Measurements from ENCODE around the gene SPATA32.

Gene SPATA32

DNA sequence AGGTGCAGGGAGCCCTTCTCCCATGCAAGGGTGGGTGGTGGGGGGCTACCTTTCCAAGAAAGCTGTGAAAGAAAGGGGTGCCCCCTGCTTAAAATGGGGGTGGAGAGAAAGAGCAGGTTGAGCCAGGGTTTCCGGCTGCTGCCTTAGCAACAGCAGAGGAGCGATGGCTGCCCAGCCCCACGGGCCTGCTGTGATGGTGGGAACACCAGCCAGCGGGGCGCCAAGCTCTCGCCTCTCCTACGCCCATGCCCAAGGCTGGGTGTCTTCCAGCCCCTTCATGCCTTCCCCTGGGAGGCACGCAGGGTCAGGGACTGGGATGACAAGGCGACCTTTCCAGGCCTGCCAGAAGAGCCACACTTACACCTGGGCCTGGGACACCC lies 37.2 kb downstream of the SPATA32 start:
- Histone ChIP-seq H3K4me1 (ENCODE audit: insufficient read depth, low read length) (peaks cover 87% of the 10 kb centered on the region), H3K79me2 (ENCODE audit: insufficient read depth, low read length) (peaks cover 94% of the 10 kb centered on the region), H3K27ac (ENCODE audit: low read length) (peak overlapping the region; percentile 95)

DNA sequence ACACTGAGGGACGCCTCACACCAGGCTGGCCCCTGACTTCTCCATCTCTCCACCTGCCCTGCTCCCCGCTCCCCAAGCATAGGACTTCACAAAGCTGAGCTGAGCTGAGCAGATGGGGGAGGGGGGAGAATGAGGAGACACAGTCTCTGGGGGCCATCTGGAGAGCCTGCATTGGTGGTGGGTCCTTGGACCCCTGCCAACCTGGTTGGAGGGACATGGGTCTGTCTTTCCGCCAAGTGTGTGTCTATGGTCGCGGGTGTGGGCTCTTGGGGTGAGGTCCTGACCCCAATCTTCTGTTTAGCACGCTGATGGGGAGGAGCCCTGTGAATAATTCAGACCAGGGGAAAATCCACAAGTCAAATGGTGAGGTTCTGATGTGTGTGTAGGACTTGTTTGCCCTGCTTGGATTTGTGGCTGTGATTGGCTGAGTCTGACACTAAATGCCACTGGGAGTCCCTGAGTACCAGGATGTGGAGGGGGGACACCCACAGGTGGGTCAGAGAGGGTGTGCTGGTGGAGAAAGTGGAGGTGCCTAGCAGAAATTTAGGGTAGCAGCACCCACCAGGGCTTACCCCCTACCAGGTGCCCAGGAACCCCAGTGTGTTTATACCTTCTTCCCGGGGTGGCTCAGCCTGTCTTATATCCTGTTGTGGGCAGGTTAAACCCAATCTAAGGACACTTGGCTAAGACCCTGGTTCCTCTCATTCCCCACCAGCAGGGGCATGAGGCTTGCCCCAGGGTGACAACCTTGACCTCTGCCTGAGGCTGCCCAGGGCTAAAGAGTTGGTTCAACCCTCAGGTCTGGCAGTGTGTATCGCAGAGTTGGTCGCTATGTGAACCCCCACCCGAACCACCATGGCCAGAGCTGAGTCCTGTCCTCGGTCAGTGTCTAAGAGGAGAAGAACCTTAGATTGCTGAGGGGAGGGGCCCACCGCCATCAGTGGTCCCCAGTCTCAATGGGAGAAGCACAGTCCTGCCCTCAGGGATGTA lies 38.1 kb downstream of the SPATA32 start:
- no peak for ATAC-seq (ENCODE audit: insufficient read depth, low read depth)
- Histone ChIP-seq H3K9ac (ENCODE audit: low read depth, low read length) (peak overlapping the region; percentile 93), H3K9me3 (ENCODE audit: insufficient read depth, low read length, severe bottlenecking) (no peaks in the 10 kb centered on the region), H3K36me3 (ENCODE audit: insufficient read depth, low read length) (peaks cover 17% of the 10 kb centered on the region; the same call in 1 of the 2 replicates), H2AFZ (ENCODE audit: low read depth, low read length) (no peak overlapping the region), H3K4me3 (ENCODE audit: low read depth in 1 of 2, low read length in 2 of 2) (peak overlapping the region; percentile 69 to 73; a peak in 3 of 4 replicates), H3K4me1 (ENCODE audit: insufficient read depth, low read length) (peaks cover 86% of the 10 kb centered on the region), H4K20me1 (ENCODE audit: insufficient read depth, low read length) (peaks cover 16% of the 10 kb centered on the region), H3K27ac (ENCODE audit: low read length) (peak overlapping the region; percentile 95), H3K27me3 (ENCODE audit: insufficient read depth, low read length, poor library complexity) (no peaks in the 10 kb centered on the region), H3K79me2 (ENCODE audit: insufficient read depth, low read length) (peaks cover 85% of the 10 kb centered on the region), H3K4me2 (ENCODE audit: insufficient read depth, low read length) (peak overlapping the region; percentile 86)
- DNase-seq, result peak; percentile 61
- no peak for TF ChIP-seq EZH2 (IDR thresholded peaks at IDR 0.05; ENCODE audit: borderline replicate concordance, low read depth, low read length, severe bottlenecking)
- TF ChIP-seq, protein P1, sequence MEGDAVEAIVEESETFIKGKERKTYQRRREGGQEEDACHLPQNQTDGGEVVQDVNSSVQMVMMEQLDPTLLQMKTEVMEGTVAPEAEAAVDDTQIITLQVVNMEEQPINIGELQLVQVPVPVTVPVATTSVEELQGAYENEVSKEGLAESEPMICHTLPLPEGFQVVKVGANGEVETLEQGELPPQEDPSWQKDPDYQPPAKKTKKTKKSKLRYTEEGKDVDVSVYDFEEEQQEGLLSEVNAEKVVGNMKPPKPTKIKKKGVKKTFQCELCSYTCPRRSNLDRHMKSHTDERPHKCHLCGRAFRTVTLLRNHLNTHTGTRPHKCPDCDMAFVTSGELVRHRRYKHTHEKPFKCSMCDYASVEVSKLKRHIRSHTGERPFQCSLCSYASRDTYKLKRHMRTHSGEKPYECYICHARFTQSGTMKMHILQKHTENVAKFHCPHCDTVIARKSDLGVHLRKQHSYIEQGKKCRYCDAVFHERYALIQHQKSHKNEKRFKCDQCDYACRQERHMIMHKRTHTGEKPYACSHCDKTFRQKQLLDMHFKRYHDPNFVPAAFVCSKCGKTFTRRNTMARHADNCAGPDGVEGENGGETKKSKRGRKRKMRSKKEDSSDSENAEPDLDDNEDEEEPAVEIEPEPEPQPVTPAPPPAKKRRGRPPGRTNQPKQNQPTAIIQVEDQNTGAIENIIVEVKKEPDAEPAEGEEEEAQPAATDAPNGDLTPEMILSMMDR (IDR thresholded peaks at IDR 0.05; ENCODE audit: borderline replicate concordance, extremely low read depth, low read length, poor library complexity, severe bottlenecking), result peak; percentile 46

More for the DNA sequence above, 37.2 kb downstream of the SPATA32 start:
- Histone ChIP-seq H2AFZ (ENCODE audit: low read depth, low read length) (no peak overlapping the region), H4K20me1 (ENCODE audit: insufficient read depth, low read length) (peaks cover 24% of the 10 kb centered on the region), H3K9ac (ENCODE audit: low read depth, low read length) (peak overlapping the region; percentile 93), H3K4me2 (ENCODE audit: insufficient read depth, low read length) (peak overlapping the region; percentile 86), H3K9me3 (ENCODE audit: insufficient read depth, low read length, severe bottlenecking) (no peaks in the 10 kb centered on the region), H3K27me3 (ENCODE audit: insufficient read depth, low read length, poor library complexity) (no peaks in the 10 kb centered on the region), H3K4me3 (ENCODE audit: low read depth in 1 of 2, low read length in 2 of 2) (peak overlapping the region in 1 of 2 experiments; percentile 69; a peak in 2 of 4 replicates), H3K36me3 (ENCODE audit: insufficient read depth, low read length) (peaks cover 17% of the 10 kb centered on the region; the same call in 1 of the 2 replicates)
- DNase-seq, result peak; percentile 44
- TF ChIP-seq, protein P1 (IDR thresholded peaks at IDR 0.05; ENCODE audit: borderline replicate concordance, extremely low read depth, low read length, poor library complexity, severe bottlenecking), result no peak
- no peak for TF ChIP-seq EZH2 (IDR thresholded peaks at IDR 0.05; ENCODE audit: borderline replicate concordance, low read depth, low read length, severe bottlenecking)
- no peak for ATAC-seq (ENCODE audit: insufficient read depth, low read depth)

GRCh38 chr17:45222996-45223538 lies 38.8 kb downstream of the SPATA32 start:
- Histone ChIP-seq H4K20me1 (ENCODE audit: insufficient read depth, low read length) (peaks cover 10% of the 10 kb centered on the region), H3K27me3 (ENCODE audit: insufficient read depth, low read length, poor library complexity) (no peaks in the 10 kb centered on the region), H3K4me1 (ENCODE audit: insufficient read depth, low read length) (peaks cover 80% of the 10 kb centered on the region), H3K79me2 (ENCODE audit: insufficient read depth, low read length) (peaks cover 78% of the 10 kb centered on the region), H3K27ac (ENCODE audit: low read length) (peak overlapping the region; percentile 95), H3K4me3 (ENCODE audit: low read depth in 1 of 2, low read length in 2 of 2) (peak overlapping the region; percentile 69 to 73), H3K9me3 (ENCODE audit: insufficient read depth, low read length, severe bottlenecking) (no peaks in the 10 kb centered on the region), H3K9ac (ENCODE audit: low read depth, low read length) (peak overlapping the region; percentile 93), H3K4me2 (ENCODE audit: insufficient read depth, low read length) (peak overlapping the region; percentile 86), H2AFZ (ENCODE audit: low read depth, low read length) (no peak overlapping the region), H3K36me3 (ENCODE audit: insufficient read depth, low read length) (peaks cover 17% of the 10 kb centered on the region; the same call in 1 of the 2 replicates)
- no peak for DNase-seq
- no peak for ATAC-seq (ENCODE audit: insufficient read depth, low read depth)
- TF ChIP-seq, protein P1 (IDR thresholded peaks at IDR 0.05; ENCODE audit: borderline replicate concordance, extremely low read depth, low read length, poor library complexity, severe bottlenecking), result no peak
- TF ChIP-seq EZH2 (IDR thresholded peaks at IDR 0.05; ENCODE audit: borderline replicate concordance, low read depth, low read length, severe bottlenecking), result no peak

All from DND-41 (cell line).